K562 (cell line): Measurements from ENCODE around the gene IP6K1. TPM values are rescaled to one million over a fixed set of nuclear protein-coding genes. Genes with fewer than 3 reads are reported as not detected.

Experiments
- BHLHE40 ChIP-seq: IDR thresholded peaks from 2 replicates; pipeline ENCODE4 v1.6.1; 2011; ENCODE audit warnings: low read length, improper control_type of control experiment
- CSDE1 ChIP-seq, 2 experiments: fragments of 450-650 bp; IDR thresholded peaks; 2 replicates each; pipeline ENCODE4 v1.6.1; 2016; ENCODE audit warnings: mild to moderate bottlenecking in 1 of 2
- FOS ChIP-seq: IDR thresholded peaks from 3 replicates; pipeline ENCODE4 v1.6.1; 2011; ENCODE audit not compliant: insufficient read length; ENCODE audit errors: extremely low read depth
- MXI1 ChIP-seq: IDR thresholded peaks from 2 replicates; pipeline ENCODE4 v1.6.1; 2011; ENCODE audit warnings: low read depth, mild to moderate bottlenecking, improper control_type of control experiment, low read length
- NFYB ChIP-seq: IDR thresholded peaks from 2 replicates; pipeline ENCODE4 v1.6.1; 2011; ENCODE audit warnings: mild to moderate bottlenecking, moderate library complexity; ENCODE audit not compliant: insufficient read length; ENCODE audit errors: extremely low read depth
- ZFX ChIP-seq: sonication (generic); formaldehyde crosslinking; IDR thresholded peaks from 2 replicates; pipeline ENCODE4 v1.8.0; 2022; ENCODE audit warnings: mild to moderate bottlenecking, missing genetic modification reagents, moderate library complexity
- ZNF316 ChIP-seq: fragments of 450-650 bp; IDR thresholded peaks from 2 replicates; pipeline ENCODE4 v1.6.1; 2016
- ZNF584 ChIP-seq: fragments of 200-800 bp; sonication (Bioruptor generic); IDR thresholded peaks from 2 replicates; pipeline ENCODE4 v1.6.1; 2016; ENCODE audit warnings: low read depth, mild to moderate bottlenecking, missing genetic modification characterization, missing compliant biosample characterization
- polyA plus RNA-seq, 8 experiments: library from polyadenylated mRNA; depleted of rRNA in 4 of 8; stranded (reverse) in 5 of 8; unstranded in 3 of 8; fragments of >200 nt; fragmentation: Nextera tagmentation in 2 of 8; fragmentation: Illumina TruSeq in 1 of 8; extraction: Ambion mirVana in 2 of 8; extraction: Trizol in 1 of 8; gene quantifications; 2 replicates each; pipeline versions ENCODE4 v1.2.1 to v1.2.3, GENCODE V29; 2011 to 2014; ENCODE audit warnings: inconsistent platforms in 1 of 8, missing spikeins in 1 of 8
- total RNA-seq, 7 experiments: library from RNA; depleted of rRNA in 6 of 7; stranded (reverse); fragments of >200 nt in 6 of 7; fragmentation: Illumina TruSeq in 2 of 7; extraction: Trizol in 2 of 7; gene quantifications; 2 replicates each; pipeline versions ENCODE4 v1.2.1 to v1.2.3, GENCODE V29; 2011 to 2021; ENCODE audit warnings: low replicate concordance in 1 of 7
- TF ChIP-seq, protein P1 (sequence below): fragments of 450-650 bp; IDR thresholded peaks from 2 replicates; pipeline ENCODE4 v1.6.1; 2016; ENCODE audit warnings: mild to moderate bottlenecking, moderate library complexity
- TF ChIP-seq, protein P2 (sequence below): fragments of 450-650 bp; IDR thresholded peaks from 2 replicates; pipeline ENCODE4 v1.6.1; 2016
- TF ChIP-seq, protein P3 (sequence below), 2 experiments: fragments of 250-450 bp in 1 of 2; fragments of 450-650 bp in 1 of 2; sonication (Bioruptor Pico) in 1 of 2; IDR thresholded peaks; 2 replicates each; pipeline versions ENCODE4 v1.6.1 to v1.8.0; 2016 to 2021; ENCODE audit warnings: mild to moderate bottlenecking in 2 of 2, moderate library complexity in 2 of 2, missing compliant biosample characterization in 1 of 2, missing genetic modification characterization in 1 of 2

IP6K1 gene
- total and polyA plus RNA-seq, 9 of the 15 experiments (the other 6 are each of a cell fraction or from before 2014, with no cell fraction given), result 0.46 to 29.2 (median 13.1) TPM

DNA sequence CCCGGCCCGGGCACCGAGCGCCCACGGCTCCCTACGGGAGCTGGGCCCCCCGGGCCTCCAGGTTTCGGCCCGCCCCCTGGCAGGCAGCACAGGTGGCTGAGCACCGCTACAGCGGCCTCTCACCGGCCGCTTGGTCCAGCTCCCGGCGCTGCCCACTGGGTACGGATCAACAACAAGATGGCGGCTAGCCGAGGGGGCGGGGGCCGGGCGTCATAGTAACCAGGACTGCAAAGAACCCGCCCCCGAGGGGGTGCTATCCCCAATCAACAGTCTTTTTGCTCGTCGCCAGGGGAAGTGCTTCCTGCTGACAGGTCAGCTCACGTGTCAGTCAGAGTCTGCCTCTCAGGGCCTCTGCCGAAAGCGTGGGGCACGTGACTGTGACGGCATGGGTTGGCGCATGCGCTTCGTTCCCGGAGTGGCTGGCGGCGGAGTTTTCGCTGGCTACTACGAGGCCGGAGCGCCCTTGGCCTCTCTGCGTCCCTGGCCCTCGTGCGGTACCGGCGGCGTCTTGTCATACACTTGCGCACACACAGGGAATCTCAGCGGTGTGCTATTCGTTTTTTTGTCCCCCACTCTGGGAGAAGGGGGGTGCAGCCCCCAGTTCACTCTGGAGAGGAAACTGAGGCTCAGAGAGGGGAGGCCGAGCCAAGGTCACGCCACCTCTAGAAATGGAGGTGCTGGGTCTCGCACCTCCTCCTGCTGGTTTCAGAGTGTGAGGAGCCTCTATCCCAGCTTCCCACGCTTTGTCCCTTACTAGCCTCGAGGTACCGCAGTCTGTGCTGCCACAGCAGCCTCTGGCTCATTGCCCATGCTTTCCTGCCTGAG lies at the start of gene IP6K1 (continued):
- TF ChIP-seq, protein P1, sequence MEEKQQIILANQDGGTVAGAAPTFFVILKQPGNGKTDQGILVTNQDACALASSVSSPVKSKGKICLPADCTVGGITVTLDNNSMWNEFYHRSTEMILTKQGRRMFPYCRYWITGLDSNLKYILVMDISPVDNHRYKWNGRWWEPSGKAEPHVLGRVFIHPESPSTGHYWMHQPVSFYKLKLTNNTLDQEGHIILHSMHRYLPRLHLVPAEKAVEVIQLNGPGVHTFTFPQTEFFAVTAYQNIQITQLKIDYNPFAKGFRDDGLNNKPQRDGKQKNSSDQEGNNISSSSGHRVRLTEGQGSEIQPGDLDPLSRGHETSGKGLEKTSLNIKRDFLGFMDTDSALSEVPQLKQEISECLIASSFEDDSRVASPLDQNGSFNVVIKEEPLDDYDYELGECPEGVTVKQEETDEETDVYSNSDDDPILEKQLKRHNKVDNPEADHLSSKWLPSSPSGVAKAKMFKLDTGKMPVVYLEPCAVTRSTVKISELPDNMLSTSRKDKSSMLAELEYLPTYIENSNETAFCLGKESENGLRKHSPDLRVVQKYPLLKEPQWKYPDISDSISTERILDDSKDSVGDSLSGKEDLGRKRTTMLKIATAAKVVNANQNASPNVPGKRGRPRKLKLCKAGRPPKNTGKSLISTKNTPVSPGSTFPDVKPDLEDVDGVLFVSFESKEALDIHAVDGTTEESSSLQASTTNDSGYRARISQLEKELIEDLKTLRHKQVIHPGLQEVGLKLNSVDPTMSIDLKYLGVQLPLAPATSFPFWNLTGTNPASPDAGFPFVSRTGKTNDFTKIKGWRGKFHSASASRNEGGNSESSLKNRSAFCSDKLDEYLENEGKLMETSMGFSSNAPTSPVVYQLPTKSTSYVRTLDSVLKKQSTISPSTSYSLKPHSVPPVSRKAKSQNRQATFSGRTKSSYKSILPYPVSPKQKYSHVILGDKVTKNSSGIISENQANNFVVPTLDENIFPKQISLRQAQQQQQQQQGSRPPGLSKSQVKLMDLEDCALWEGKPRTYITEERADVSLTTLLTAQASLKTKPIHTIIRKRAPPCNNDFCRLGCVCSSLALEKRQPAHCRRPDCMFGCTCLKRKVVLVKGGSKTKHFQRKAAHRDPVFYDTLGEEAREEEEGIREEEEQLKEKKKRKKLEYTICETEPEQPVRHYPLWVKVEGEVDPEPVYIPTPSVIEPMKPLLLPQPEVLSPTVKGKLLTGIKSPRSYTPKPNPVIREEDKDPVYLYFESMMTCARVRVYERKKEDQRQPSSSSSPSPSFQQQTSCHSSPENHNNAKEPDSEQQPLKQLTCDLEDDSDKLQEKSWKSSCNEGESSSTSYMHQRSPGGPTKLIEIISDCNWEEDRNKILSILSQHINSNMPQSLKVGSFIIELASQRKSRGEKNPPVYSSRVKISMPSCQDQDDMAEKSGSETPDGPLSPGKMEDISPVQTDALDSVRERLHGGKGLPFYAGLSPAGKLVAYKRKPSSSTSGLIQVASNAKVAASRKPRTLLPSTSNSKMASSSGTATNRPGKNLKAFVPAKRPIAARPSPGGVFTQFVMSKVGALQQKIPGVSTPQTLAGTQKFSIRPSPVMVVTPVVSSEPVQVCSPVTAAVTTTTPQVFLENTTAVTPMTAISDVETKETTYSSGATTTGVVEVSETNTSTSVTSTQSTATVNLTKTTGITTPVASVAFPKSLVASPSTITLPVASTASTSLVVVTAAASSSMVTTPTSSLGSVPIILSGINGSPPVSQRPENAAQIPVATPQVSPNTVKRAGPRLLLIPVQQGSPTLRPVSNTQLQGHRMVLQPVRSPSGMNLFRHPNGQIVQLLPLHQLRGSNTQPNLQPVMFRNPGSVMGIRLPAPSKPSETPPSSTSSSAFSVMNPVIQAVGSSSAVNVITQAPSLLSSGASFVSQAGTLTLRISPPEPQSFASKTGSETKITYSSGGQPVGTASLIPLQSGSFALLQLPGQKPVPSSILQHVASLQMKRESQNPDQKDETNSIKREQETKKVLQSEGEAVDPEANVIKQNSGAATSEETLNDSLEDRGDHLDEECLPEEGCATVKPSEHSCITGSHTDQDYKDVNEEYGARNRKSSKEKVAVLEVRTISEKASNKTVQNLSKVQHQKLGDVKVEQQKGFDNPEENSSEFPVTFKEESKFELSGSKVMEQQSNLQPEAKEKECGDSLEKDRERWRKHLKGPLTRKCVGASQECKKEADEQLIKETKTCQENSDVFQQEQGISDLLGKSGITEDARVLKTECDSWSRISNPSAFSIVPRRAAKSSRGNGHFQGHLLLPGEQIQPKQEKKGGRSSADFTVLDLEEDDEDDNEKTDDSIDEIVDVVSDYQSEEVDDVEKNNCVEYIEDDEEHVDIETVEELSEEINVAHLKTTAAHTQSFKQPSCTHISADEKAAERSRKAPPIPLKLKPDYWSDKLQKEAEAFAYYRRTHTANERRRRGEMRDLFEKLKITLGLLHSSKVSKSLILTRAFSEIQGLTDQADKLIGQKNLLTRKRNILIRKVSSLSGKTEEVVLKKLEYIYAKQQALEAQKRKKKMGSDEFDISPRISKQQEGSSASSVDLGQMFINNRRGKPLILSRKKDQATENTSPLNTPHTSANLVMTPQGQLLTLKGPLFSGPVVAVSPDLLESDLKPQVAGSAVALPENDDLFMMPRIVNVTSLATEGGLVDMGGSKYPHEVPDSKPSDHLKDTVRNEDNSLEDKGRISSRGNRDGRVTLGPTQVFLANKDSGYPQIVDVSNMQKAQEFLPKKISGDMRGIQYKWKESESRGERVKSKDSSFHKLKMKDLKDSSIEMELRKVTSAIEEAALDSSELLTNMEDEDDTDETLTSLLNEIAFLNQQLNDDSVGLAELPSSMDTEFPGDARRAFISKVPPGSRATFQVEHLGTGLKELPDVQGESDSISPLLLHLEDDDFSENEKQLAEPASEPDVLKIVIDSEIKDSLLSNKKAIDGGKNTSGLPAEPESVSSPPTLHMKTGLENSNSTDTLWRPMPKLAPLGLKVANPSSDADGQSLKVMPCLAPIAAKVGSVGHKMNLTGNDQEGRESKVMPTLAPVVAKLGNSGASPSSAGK, result peak; percentile 97
- TF ChIP-seq CSDE1 (IDR thresholded peaks at IDR 0.05), result peak in 1 of 2 experiments; percentile 49; a peak in 1 of 4 replicates
- TF ChIP-seq BHLHE40, result peak; percentile 99
- peak; percentile 94 for TF ChIP-seq FOS
- peak; percentile 70 for TF ChIP-seq ZNF584
- TF ChIP-seq, protein P2, sequence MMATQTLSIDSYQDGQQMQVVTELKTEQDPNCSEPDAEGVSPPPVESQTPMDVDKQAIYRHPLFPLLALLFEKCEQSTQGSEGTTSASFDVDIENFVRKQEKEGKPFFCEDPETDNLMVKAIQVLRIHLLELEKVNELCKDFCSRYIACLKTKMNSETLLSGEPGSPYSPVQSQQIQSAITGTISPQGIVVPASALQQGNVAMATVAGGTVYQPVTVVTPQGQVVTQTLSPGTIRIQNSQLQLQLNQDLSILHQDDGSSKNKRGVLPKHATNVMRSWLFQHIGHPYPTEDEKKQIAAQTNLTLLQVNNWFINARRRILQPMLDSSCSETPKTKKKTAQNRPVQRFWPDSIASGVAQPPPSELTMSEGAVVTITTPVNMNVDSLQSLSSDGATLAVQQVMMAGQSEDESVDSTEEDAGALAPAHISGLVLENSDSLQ, result peak; percentile 100
- TF ChIP-seq, protein P3, sequence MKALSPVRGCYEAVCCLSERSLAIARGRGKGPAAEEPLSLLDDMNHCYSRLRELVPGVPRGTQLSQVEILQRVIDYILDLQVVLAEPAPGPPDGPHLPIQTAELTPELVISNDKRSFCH (CRISPR knock-in tag; IDR thresholded peaks at IDR 0.05), result no peak
- TF ChIP-seq, protein P3 (tag; IDR thresholded peaks at IDR 0.05), result peak; percentile 75
- peak; percentile 73 for TF ChIP-seq NFYB
- TF ChIP-seq MXI1, result peak; percentile 84
- TF ChIP-seq ZNF316, result no peak
- TF ChIP-seq ZFX (CRISPR knock-in tag), result peak; percentile 98
